Renal cortex interstitium (tissue), 11 donors: ENCODE measurements around the gene ARHGEF11. TPM values are rescaled to one million over a fixed set of nuclear protein-coding genes. Genes with fewer than 3 reads are reported as not detected.
"Not testable (repeated sequence)": the region's sequence is repeated elsewhere in the genome, so short reads cannot be mapped to it uniquely, and the experiment has no call there.

ENCODE experiments used
- DNase-seq, 11 donors: peaks; one replicate each; pipeline ENCODE4 v3.0.0-alpha.2; 2013; ENCODE audit warnings: low read depth in 9 of 11, low spot score in 4 of 11; ENCODE audit errors: extremely low read depth in 1 of 11
- polyA plus RNA-seq, 3 donors: library from polyadenylated mRNA; unstranded; fragments of 120-200 nt; gene quantifications; one replicate each; pipeline ENCODE4 v1.2.1, GENCODE V29; 2013; ENCODE audit not compliant: insufficient read length in 3 of 3

ARHGEF11 gene
- polyA plus RNA-seq, 3 donors, result 30.4 to 39.2 (median 36.7) TPM

GRCh38 chr1:156942576-156942975 lies 103.0 kb downstream of the ARHGEF11 start:
- DNase-seq, result no peak

DNA sequence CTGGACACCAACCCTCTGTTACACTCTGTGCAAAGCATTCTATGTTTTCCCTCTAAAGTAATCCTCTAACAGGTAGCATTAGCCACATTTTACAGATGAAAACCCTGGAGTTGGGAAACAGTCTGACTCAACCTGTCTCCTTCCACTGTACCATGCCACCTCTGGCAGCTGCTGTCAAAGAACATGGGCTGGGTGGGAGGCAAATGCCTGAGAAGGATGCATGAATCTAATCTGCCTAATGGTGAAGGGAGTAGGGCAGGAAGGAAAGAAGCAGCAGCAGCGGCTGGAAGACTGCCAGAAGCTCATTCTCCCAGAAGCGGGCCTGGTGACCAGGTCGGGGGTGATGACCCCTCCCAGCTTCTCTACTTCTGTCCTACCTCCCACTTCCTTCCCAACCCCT lies 103.4 kb downstream of the ARHGEF11 start:
- DNase-seq, result no peak

- DNase-seq, result no peak
Measured at GRCh38 chr1:156941675-156942074, 103.9 kb downstream of the ARHGEF11 start.

- DNase-seq, result no peak
Measured at GRCh38 chr1:156939786-156940334, 105.7 kb downstream of the ARHGEF11 start.

DNA sequence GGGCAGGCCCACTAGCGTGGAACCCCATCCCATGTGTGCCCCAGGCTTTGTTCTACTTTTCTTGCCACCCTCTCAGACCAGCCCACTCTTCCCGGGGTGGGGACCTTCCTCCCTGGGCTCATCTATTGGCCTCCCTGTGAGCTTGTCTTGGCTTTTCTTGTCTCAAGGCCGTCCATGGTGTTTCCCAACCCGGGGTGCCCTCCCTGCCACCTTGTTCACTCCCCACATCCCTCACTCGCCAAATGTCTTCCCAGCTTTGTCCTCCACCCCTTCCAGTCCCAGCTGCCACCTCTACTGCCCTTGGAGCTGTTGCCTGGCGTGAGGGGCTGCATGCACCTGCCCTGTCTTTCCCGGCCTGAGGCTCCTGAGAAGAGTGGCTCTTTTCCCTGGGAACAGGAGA lies 106.7 kb downstream of the ARHGEF11 start:
- DNase-seq, result no peak

DNA sequence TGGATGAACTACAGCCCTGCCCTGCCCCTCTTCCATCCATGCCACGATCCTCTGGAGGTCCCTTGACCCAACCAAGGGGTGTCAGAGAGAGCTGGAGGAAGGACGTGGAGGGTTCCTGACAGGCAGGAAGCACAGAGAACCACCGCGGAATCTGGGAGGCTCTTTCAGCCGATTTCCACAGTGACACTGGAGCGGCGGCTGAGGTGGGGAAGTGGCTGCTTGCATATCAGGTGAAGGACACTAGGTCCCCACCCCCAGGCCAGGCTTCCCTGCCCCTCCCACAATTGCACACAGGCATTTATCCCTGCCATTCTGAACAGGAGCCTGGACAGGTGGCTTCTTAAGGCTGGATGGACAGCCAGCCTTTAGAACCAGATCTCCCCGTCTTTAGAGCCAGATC lies 107.7 kb downstream of the ARHGEF11 start:
- no peak for DNase-seq

DNA sequence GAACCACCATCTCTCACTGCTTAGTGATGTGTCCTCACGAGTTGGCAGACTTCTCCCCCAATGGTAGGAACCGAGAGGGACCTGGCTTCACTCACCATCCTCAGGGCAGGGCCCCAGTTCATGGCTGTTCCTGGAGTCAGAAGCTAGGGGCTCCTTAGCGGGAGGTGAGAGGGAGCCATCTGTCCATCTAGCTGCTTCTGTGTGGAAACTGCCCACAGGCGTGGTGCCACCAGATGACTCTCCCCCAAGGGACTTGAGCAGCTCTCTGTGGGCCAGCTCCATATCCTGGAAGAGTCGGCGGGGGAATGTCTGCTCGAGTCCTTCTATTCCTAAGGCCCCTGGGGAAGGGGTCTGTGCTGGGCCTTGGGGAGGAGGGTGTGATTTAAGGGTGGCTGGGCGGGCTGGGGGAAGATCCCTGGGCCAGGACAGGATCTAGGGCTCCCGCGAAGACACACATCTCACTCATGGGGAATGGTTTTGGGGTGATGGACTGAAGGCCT lies 108.8 kb downstream of the ARHGEF11 start:
- DNase-seq, result no peak

GRCh38 chr1:156936191-156936590 lies 109.4 kb downstream of the ARHGEF11 start:
- DNase-seq, result no peak

GRCh38 chr1:156935505-156936128 lies 109.9 kb downstream of the ARHGEF11 start:
- no peak for DNase-seq

- DNase-seq, result no peak
Measured at GRCh38 chr1:156933136-156933535, 112.4 kb downstream of the ARHGEF11 start.

DNA sequence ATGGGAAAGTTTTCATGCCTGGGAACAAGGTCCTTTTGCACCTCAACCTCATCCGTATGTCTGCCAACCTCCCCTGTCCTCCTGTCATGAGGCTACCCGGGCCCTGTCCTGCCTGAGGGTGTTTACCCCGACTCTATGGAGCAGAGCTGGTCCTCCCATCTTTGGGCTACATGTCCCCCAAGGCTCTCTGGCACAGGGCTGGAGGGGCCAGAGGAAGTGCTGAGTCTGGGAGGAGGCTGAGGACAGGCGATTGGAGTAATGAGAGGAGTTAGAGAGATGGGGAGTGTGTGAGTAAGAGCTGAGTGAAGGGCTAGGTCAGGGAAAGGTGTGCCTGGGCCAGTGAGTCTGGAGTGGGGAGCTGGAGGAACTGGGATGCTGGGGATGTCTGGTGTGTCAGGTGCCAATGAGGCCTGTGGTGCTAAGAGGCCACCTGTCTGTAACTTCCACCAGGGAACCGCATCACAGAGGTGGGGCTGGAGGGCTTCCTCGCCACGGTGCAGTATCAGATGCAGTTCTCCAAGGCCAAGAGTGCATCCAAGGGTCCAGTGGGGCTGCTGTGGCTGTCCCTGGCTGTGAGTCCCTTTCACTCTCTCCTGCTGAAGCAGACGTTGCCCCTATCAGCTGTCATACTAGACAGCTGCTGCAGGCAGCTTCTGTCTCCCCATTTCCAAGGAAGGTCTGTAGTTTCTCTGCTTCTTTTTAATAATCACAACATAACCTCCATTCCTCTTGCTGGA lies 113.4 kb downstream of the ARHGEF11 start:
- no peak for DNase-seq

DNA sequence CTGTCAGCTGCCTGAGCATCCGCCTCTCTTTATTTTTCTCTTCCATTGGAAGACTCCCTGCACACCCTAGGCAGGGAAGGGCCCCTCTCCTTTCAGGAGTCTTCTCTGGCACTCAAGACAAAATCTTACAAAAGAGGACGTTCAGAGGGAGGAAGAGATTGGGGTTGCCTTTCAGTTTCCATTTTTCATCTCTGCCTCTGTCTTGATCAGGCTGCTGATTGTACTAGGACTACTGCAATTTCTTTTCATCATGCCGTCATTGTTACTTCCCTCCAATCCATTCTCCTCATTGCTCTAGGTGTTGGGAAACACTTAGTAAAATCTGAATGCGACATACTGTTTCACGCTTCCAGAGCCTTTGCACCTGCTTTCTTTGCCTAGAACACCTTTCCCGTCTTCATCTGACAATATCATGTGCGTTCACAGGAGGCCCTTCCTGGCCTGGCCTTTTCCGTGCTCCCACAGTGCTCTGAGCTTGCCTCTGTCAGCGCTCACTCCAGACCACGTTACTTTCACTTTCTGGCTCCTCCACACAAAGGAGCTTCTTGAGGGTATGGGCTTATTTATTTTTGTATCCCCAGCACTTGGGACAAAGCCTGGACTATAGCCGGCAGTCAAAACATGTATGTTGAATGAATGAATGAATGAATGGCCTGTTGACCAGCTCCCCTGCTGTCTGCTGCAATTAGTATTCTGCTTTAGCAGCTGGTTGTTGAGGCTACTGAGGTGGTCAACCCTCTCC lies 114.2 kb downstream of the ARHGEF11 start:
- DNase-seq, result no peak

DNA sequence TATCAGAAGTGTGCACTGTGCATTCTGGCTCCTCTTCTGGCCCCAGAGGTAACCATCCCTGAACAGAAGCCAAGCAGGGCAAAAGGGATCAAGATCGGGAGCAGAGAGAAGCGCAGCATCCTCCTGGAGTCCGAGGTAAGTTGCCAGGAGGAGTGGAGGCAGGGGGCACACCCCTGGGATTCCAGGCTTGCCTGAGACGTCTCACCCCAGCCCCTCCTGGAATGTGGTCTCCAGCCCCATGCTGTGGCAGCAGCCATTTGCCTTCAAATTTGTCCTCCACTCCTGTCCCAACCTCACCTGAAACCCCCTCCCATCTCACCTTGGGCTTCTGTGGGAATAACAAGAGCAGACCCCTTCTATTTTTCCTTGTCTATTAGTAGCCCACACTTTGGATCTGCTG lies 115.1 kb downstream of the ARHGEF11 start:
- no peak for DNase-seq

DNA sequence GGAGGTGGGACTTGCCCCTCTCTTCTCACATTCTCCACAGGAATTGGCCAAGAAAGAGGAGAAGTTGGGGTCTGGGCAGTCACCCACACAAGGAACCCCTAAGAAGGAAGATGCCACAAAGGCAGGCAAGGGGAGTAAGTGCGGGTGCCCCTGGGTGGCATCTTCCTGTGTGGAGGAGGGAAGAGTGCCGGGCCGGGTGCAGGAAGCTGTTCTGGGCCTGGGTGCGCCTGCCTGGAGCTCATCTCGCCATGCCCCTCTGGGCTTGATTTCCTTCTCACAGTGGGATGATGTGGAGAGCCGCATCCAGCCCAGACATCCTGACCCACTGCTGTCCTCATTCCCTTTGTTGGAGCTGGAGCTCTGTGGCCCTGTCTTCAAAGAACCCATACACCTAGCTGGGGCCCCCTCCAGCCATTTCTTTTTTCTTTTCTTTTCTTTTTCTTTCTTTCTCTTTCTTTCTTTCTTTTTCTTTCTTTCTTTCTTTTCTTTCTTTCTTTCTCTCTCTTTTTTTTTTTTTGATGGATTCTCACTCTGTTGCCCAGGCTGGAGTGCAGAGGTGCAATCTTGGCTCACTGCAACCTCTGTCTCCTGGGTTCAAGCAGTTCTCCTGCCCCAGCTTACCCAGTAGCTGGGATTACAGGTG lies 115.8 kb downstream of the ARHGEF11 start:
- no peak for DNase-seq

- DNase-seq, result no peak
Measured at GRCh38 chr1:156928043-156928602, 117.4 kb downstream of the ARHGEF11 start.

- DNase-seq, result peak in 9 of 11 donors; percentile 40 to 73 (median 61)
Measured at GRCh38 chr1:156927215-156928042, 118.1 kb downstream of the ARHGEF11 start.

- DNase-seq, result not testable (repeated sequence)
Measured at GRCh38 chr1:156926695-156927094, 118.8 kb downstream of the ARHGEF11 start.

GRCh38 chr1:156926175-156926574 lies 119.4 kb downstream of the ARHGEF11 start:
- DNase-seq, result no peak
